Activated CD8-positive, alpha-beta memory T cell treated with anti-CD3 and anti-CD28 coated beads for 36 hours (primary cell): ENCODE measurements around the gene DMXL1. TPM values are rescaled to one million over a fixed set of nuclear protein-coding genes. Genes with fewer than 3 reads are reported as not detected.

Experiments
- CTCF ChIA-PET: fragments of 350-600 bp; sonication (Branson Sonifier 250); formaldehyde crosslinking; loops from one replicate; lab custom pipeline; 2021; ENCODE audit warnings: antibody characterized with exemption; lab: Charles Lee
- POLR2A ChIA-PET: fragments of 350-600 bp; sonication (Branson Sonifier 250); formaldehyde crosslinking; loops from one replicate; lab custom pipeline; 2021; ENCODE audit warnings: antibody characterized with exemption; lab: Charles Lee
- total RNA-seq, 2 experiments: library from RNA; stranded (reverse); gene quantifications; one replicate each; pipeline ENCODE4 v1.2.3, GENCODE V29; 2021

The DMXL1 gene
- total RNA-seq, 2 experiments from 2014 or later, result 21.9 to 22.8 TPM

GRCh38 chr5:119292701-119293515 lies 222.0 kb downstream of the DMXL1 start:
- CTCF ChIA-PET, result no interaction called here
- POLR2A ChIA-PET, result interaction anchor here (0.6 kb wide), 1 partner anchor 17 kb away, joined by 6 read pairs; no protein-coding TSS in a partner anchor

- POLR2A ChIA-PET, result no interaction called here
- CTCF ChIA-PET, result no interaction called here
Measured at GRCh38 chr5:119293516-119293829, 222.6 kb downstream of the DMXL1 start.

Other genes with a start within 250 kb of the DMXL1 start
- gene DTWD2, start 82.5 kb upstream of the DMXL1 start, total RNA-seq, result 1 to 10 TPM; 3.0 to 4.4 TPM